SU-DHL-6 (cell line): ENCODE data around the gene TANGO2.
"Not testable (repeated sequence)": the region's sequence is repeated elsewhere in the genome, so short reads cannot be mapped to it uniquely, and the experiment has no call there.

Experiments used
- H2AFZ ChIP-seq: fragments of 200-600 bp; sonication (generic); 2 replicates; pipeline ENCODE4 v1.6.1; 2014; ENCODE audit warnings: low read depth, mild to moderate bottlenecking, moderate library complexity, mixed read lengths, antibody characterized with exemption, low read length; ENCODE audit not compliant: severe bottlenecking
- H3F3A ChIP-seq: fragments of 200-600 bp; shearing (Covaris generic); 2 replicates; pipeline ENCODE4 v1.6.0; 2016; ENCODE audit warnings: antibody characterized with exemption, mild to moderate bottlenecking; ENCODE audit not compliant: insufficient read depth
- H3K27ac ChIP-seq: fragments of 200-600 bp; sonication (generic); 2 replicates; pipeline ENCODE4 v1.5.1; 2016; ENCODE audit warnings: low read depth, mild to moderate bottlenecking, low read length, moderate library complexity, mixed read lengths
- H3K27me3 ChIP-seq: fragments of 200-600 bp; sonication (generic), shearing (Covaris generic); 2 replicates; pipeline ENCODE4 v1.6.0; 2014; ENCODE audit warnings: mild to moderate bottlenecking, low read length
- H3K36me3 ChIP-seq: fragments of 200-600 bp; sonication (generic); 2 replicates; pipeline ENCODE4 v1.6.1; 2014; ENCODE audit warnings: mild to moderate bottlenecking, low read length, mixed read lengths
- H3K4me2 ChIP-seq: fragments of 300-600, 200-600 bp; shearing (Covaris generic), sonication (generic); 2 replicates; pipeline ENCODE4 v1.6.0; 2014; ENCODE audit warnings: low read length, low read depth, mild to moderate bottlenecking; ENCODE audit not compliant: poor library complexity, severe bottlenecking
- H3K4me3 ChIP-seq: fragments of 200-600 bp; sonication (generic); 2 replicates; pipeline ENCODE4 v1.5.1; 2014; ENCODE audit warnings: antibody characterized with exemption, low read length, mild to moderate bottlenecking, mixed read lengths; ENCODE audit not compliant: insufficient read depth, poor library complexity, severe bottlenecking
- H3K79me2 ChIP-seq: fragments of 200-600 bp; sonication (generic); 2 replicates; pipeline ENCODE4 v1.6.1; 2014; ENCODE audit warnings: mild to moderate bottlenecking, low read length, moderate library complexity; ENCODE audit not compliant: insufficient read depth
- H3K9ac ChIP-seq: fragments of 200-600 bp; sonication (generic); 2 replicates; pipeline ENCODE4 v1.7.0; 2014; ENCODE audit warnings: mild to moderate bottlenecking, low read length
- H3K9me2 ChIP-seq: fragments of 200-600 bp; sonication (generic); replicated peaks from 2 replicates; pipeline ENCODE4 v1.6.1; 2014; ENCODE audit warnings: low read length; ENCODE audit not compliant: insufficient read depth
- H3K9me3 ChIP-seq: fragments of 200-600 bp; sonication (generic); 2 replicates; pipeline ENCODE4 v1.6.1; 2014; ENCODE audit warnings: low read length, mixed read lengths; ENCODE audit not compliant: insufficient read depth
- H4K20me1 ChIP-seq: fragments of 200-600 bp; sonication (generic); 2 replicates; pipeline ENCODE4 v1.6.1; 2014; ENCODE audit warnings: low read depth, mild to moderate bottlenecking, antibody characterized with exemption, low read length, moderate library complexity, mixed read lengths
- EZH2phosphoT487 ChIP-seq: fragments of 200-600 bp; sonication (generic), shearing (Covaris generic); conservative IDR thresholded peaks from 2 replicates; pipeline ENCODE4 v1.6.1; 2018; ENCODE audit warnings: mild to moderate bottlenecking, antibody characterized with exemption, low read length, moderate library complexity, mixed read lengths
- TF ChIP-seq, protein P1 (sequence below): fragments of 200-600 bp; sonication (generic); IDR thresholded peaks from one replicate; pipeline ENCODE4 v1.5.1; 2017; ENCODE audit warnings: antibody characterized with exemption, mild to moderate bottlenecking, low read length, moderate library complexity; ENCODE audit not compliant: insufficient read depth, poor library complexity, severe bottlenecking

Gene TANGO2

DNA sequence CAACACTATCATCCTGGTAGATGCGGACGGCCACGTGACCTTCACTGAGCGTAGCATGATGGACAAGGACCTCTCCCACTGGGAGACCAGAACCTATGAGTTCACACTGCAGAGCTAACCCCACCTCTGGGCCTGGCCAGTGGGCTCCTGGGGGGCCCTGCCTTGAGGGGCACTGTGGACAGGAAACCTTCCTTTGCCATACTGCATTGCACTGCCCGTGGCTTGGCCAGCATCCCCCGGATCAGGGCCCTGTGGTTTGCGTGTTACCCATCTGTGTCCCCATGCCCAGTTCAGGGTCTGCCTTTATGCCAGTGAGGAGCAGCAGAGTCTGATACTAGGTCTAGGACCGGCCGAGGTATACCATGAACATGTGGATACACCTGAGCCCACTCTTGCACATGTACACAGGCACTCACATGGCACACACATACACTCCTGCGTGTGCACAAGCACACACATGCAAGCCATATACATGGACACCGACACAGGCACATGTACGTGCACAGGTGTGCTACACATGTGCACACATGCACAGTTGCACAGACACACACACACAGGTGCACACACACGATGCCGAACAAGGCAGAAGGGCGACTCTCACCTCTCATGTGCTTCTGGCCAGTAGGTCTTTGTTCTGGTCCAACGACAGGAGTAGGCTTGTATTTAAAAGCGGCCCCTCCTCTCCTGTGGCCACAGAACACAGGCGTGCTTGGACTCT lies 43.8 kb downstream of the TANGO2 start:
- Histone ChIP-seq H3K79me2 (no peaks in the 10 kb centered on the region), H3K36me3 (no peaks in the 10 kb centered on the region), H3K9ac (no peak overlapping the region)

GRCh38 chr22:20065896-20066616 lies 45.1 kb downstream of the TANGO2 start:
- Histone ChIP-seq H3K79me2 (no peaks in the 10 kb centered on the region), H3K9me2 (no peaks in the 10 kb centered on the region), H3K4me3 (no peak overlapping the region), H3K27me3 (no peaks in the 10 kb centered on the region), H3K36me3 (no peaks in the 10 kb centered on the region), H3K9me3 (no peaks in the 10 kb centered on the region), H3F3A (no peaks in the 10 kb centered on the region), H4K20me1 (no peaks in the 10 kb centered on the region), H2AFZ (no peak overlapping the region), H3K27ac (no peak overlapping the region), H3K9ac (no peak overlapping the region), H3K4me2 (no peak overlapping the region)
- TF ChIP-seq EZH2phosphoT487: no peak
- TF ChIP-seq, protein P1, sequence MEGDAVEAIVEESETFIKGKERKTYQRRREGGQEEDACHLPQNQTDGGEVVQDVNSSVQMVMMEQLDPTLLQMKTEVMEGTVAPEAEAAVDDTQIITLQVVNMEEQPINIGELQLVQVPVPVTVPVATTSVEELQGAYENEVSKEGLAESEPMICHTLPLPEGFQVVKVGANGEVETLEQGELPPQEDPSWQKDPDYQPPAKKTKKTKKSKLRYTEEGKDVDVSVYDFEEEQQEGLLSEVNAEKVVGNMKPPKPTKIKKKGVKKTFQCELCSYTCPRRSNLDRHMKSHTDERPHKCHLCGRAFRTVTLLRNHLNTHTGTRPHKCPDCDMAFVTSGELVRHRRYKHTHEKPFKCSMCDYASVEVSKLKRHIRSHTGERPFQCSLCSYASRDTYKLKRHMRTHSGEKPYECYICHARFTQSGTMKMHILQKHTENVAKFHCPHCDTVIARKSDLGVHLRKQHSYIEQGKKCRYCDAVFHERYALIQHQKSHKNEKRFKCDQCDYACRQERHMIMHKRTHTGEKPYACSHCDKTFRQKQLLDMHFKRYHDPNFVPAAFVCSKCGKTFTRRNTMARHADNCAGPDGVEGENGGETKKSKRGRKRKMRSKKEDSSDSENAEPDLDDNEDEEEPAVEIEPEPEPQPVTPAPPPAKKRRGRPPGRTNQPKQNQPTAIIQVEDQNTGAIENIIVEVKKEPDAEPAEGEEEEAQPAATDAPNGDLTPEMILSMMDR: no peak

More for the DNA sequence above, 43.8 kb downstream of the TANGO2 start:
- Histone ChIP-seq H2AFZ (no peak overlapping the region), H3K9me2 (no peaks in the 10 kb centered on the region), H3F3A (no peaks in the 10 kb centered on the region), H3K27me3 (no peaks in the 10 kb centered on the region), H3K4me2 (no peak overlapping the region), H3K27ac (no peak overlapping the region), H3K4me3 (no peak overlapping the region), H3K9me3 (no peaks in the 10 kb centered on the region), H4K20me1 (no peaks in the 10 kb centered on the region)
- TF ChIP-seq, protein P1: no peak
- no peak for TF ChIP-seq EZH2phosphoT487

DNA sequence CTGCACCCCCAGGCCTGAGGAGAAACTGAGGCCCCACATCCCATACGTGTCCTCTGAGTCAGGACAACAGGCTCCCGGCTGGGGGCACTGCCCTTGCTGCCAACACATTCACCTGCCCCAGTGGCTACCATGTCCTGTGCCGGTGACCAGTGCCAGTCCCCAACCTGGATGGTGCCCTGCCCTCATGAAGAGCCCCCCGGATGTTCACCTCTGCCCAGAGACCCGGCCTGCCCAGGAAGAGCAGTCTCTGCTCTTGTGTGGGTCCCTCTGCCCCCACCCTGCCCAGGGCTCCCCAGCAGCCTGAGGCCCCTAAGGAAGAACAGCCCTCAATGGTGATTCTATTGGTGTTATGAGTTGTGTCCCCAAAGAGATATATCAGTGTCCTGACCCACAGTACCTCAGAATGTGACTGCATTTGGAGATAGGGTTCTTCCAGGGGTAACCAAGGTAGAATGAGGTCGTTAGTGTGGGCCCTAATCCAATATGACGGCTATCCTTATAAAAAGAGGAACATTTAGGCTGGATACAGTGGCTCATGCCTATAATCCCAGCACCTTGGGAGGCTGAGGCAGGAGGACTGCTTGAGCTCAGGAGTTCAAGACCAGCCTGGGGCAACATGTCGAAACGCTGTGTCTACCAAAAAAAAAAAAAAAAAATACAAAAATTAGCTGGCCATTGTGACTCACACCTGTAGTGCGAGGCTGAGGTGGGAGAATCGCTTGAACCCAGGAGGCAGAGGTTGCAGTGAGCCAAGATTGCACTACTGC lies 45.9 kb downstream of the TANGO2 start:
- H2AFZ ChIP-seq: no peak overlapping the region
- no peaks in the 10 kb centered on the region for H3K36me3 ChIP-seq
- no peak overlapping the region for H3K27ac ChIP-seq
- no peaks in the 10 kb centered on the region for H3K27me3 ChIP-seq
- H3K9ac ChIP-seq: no peak overlapping the region
- no peak overlapping the region for H3K4me3 ChIP-seq
- H3K9me3 ChIP-seq: no peaks in the 10 kb centered on the region
- H3F3A ChIP-seq: no peaks in the 10 kb centered on the region
- TF ChIP-seq EZH2phosphoT487: no peak
- TF ChIP-seq, protein P1: no peak
- no peaks in the 10 kb centered on the region for H4K20me1 ChIP-seq
- H3K4me2 ChIP-seq: no peak overlapping the region
- no peaks in the 10 kb centered on the region for H3K9me2 ChIP-seq
- no peaks in the 10 kb centered on the region for H3K79me2 ChIP-seq

GRCh38 chr22:20067384-20067682 lies 46.4 kb downstream of the TANGO2 start:
- not testable (repeated sequence) for H3K27ac ChIP-seq, H3K9ac ChIP-seq, H3K9me2 ChIP-seq, H3K4me2 ChIP-seq, H3K36me3 ChIP-seq, H2AFZ ChIP-seq, H3K79me2 ChIP-seq, H3K4me3 ChIP-seq, H3K9me3 ChIP-seq, H3F3A ChIP-seq, H4K20me1 ChIP-seq, H3K27me3 ChIP-seq
